WERI-Rb-1 (cell line): ENCODE measurements around the gene CDC42BPG.

Experiments
- DNase-seq: peaks from one replicate; pipeline ENCODE4 v3.0.0-alpha.2; 2020
- H3K27ac ChIP-seq: fragments of 250-450 bp; sonication (Bioruptor Pico); 2 replicates; pipeline ENCODE4 v1.5.1; 2020; ENCODE audit warnings: mild to moderate bottlenecking, moderate library complexity
- H3K27me3 ChIP-seq: fragments of 250-450 bp; sonication (Bioruptor Pico); 2 replicates; pipeline ENCODE4 v1.5.1; 2021; ENCODE audit warnings: mild to moderate bottlenecking, low read depth, moderate library complexity; ENCODE audit not compliant: insufficient read depth, severe bottlenecking
- H3K36me3 ChIP-seq: fragments of 250-450 bp; sonication (Bioruptor Pico); 2 replicates; pipeline ENCODE4 v1.5.1; 2020; ENCODE audit warnings: mild to moderate bottlenecking, moderate library complexity
- H3K4me3 ChIP-seq: 2 replicates; pipeline ENCODE4 v1.5.1; 2011; ENCODE audit warnings: low read depth, mild to moderate bottlenecking, control low read depth, low read length
- H3K9me3 ChIP-seq: fragments of 250-450 bp; sonication (Bioruptor Pico); 2 replicates; pipeline ENCODE4 v1.5.1; 2021; ENCODE audit warnings: mild to moderate bottlenecking, moderate library complexity; ENCODE audit not compliant: severe bottlenecking
- CTCF ChIP-seq: IDR thresholded peaks from 2 replicates; pipeline ENCODE4 v1.5.1; 2011; ENCODE audit warnings: low read depth, mild to moderate bottlenecking, control low read depth, inconsistent platforms, low read length

The CDC42BPG gene

GRCh38 chr11:64891215-64891848 is 46.9 kb upstream of the CDC42BPG start:
- H3K27me3 ChIP-seq, result no peaks in the 10 kb centered on the region
- no peak for DNase-seq
- no peak for TF ChIP-seq CTCF
- no peak overlapping the region for H3K27ac ChIP-seq
- H3K9me3 ChIP-seq, result no peaks in the 10 kb centered on the region
- no peak overlapping the region for H3K4me3 ChIP-seq
- peaks cover 11% of the 10 kb centered on the region for H3K36me3 ChIP-seq

- H3K36me3 ChIP-seq, result peaks cover 6% of the 10 kb centered on the region
Measured at GRCh38 chr11:64890522-64890939, 46.1 kb upstream of the CDC42BPG start.

GRCh38 chr11:64888729-64889511 is 44.5 kb upstream of the CDC42BPG start:
- no peak for DNase-seq
- TF ChIP-seq CTCF, result no peak
- no peak overlapping the region for H3K27ac ChIP-seq

More at GRCh38 chr11:64890522-64890939, 46.1 kb upstream of the CDC42BPG start:
- no peak for TF ChIP-seq CTCF
- Histone ChIP-seq H3K9me3 (no peaks in the 10 kb centered on the region), H3K27me3 (no peaks in the 10 kb centered on the region), H3K27ac (no peak overlapping the region), H3K4me3 (no peak overlapping the region)
- DNase-seq, result no peak

GRCh38 chr11:64888406-64888728 is 43.9 kb upstream of the CDC42BPG start:
- no peak for DNase-seq
- Histone ChIP-seq H3K9me3 (no peaks in the 10 kb centered on the region), H3K36me3 (no peaks in the 10 kb centered on the region), H3K27me3 (no peaks in the 10 kb centered on the region), H3K27ac (peak overlapping the region; percentile 37), H3K4me3 (no peak overlapping the region; the same call in 1 of the 2 replicates)
- TF ChIP-seq CTCF, result no peak

More at GRCh38 chr11:64888729-64889511, 44.5 kb upstream of the CDC42BPG start:
- Histone ChIP-seq H3K9me3 (no peaks in the 10 kb centered on the region), H3K4me3 (no peak overlapping the region), H3K27me3 (no peaks in the 10 kb centered on the region), H3K36me3 (no peaks in the 10 kb centered on the region)

GRCh38 chr11:64887757-64888405 is 43.4 kb upstream of the CDC42BPG start:
- Histone ChIP-seq H3K27me3 (no peaks in the 10 kb centered on the region), H3K4me3 (peak overlapping the region; percentile 38), H3K36me3 (no peaks in the 10 kb centered on the region), H3K9me3 (no peaks in the 10 kb centered on the region), H3K27ac (peak overlapping the region; percentile 57)
- DNase-seq, result peak; percentile 83
- TF ChIP-seq CTCF, result peak; percentile 91
